Astrocyte (in vitro differentiated cells and primary cell): ENCODE results near the gene COL11A2.

ENCODE experiments used
- EZH2 ChIP-seq: IDR thresholded peaks from 2 replicates; pipeline ENCODE4 v1.6.1; 2012; ENCODE audit warnings: mild to moderate bottlenecking, low read length, inconsistent platforms; ENCODE audit not compliant: insufficient read depth
- TF ChIP-seq, protein P1 (sequence below): IDR thresholded peaks from 2 replicates; pipeline ENCODE4 v1.5.1; 2011; ENCODE audit warnings: low read depth, mild to moderate bottlenecking, inconsistent platforms, low read length, moderate library complexity; ENCODE audit not compliant: insufficient read depth

DNA sequence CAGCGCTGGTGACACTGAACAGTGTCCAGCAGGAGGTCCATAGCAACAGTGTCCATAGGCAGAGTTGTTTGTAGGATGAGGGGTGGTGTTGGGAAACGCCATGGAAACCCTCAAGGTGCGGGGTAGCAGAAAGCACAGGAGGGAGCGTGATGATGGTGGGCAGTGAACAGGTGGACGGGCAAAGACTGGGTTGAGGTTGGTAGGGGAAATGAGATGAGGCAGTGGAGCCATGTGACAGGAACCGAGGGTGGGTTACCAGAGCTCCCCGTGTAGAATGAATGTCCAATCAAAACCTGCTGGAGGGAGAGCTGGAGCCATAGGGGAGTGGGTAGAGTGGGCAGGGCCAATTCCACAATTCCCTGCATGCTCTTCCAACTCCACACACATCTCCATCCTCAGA, 78.5 kb downstream of the COL11A2 start:
- TF ChIP-seq, protein P1, sequence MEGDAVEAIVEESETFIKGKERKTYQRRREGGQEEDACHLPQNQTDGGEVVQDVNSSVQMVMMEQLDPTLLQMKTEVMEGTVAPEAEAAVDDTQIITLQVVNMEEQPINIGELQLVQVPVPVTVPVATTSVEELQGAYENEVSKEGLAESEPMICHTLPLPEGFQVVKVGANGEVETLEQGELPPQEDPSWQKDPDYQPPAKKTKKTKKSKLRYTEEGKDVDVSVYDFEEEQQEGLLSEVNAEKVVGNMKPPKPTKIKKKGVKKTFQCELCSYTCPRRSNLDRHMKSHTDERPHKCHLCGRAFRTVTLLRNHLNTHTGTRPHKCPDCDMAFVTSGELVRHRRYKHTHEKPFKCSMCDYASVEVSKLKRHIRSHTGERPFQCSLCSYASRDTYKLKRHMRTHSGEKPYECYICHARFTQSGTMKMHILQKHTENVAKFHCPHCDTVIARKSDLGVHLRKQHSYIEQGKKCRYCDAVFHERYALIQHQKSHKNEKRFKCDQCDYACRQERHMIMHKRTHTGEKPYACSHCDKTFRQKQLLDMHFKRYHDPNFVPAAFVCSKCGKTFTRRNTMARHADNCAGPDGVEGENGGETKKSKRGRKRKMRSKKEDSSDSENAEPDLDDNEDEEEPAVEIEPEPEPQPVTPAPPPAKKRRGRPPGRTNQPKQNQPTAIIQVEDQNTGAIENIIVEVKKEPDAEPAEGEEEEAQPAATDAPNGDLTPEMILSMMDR = no peak
- TF ChIP-seq EZH2 = no peak
